ENCODE data around the gene TLK2. TPM values are rescaled to one million over a fixed set of nuclear protein-coding genes. Genes with fewer than 3 reads are reported as not detected.

TLK2 gene
- total RNA-seq, 2 experiments from 2014 or later, result 24.8 to 26.8 TPM

DNA sequence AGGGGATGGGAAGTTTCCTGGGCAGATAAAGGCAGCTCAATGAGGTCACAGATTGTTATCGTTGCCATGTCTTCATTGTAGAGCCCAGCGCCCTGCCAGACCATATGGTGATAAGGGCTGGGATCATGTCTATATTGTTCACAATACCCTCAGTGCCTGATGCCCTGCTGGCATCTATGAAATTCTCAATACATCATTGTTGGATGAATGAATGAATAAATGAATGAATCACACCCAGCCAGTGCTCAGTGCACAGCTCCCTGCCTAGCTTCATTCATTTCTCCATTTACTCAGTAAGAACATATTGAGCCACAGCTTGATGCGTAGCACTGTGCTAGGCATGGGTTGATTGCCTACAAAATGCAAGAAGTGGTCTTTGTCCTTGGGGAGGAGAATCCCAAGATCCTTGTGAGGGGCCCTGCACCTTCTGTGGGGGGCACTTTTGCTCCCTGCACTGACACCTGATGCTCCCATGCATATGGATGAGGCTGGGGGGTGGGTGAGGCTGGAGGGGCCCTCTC, 178.6 kb downstream of the TLK2 start:
- no peak overlapping the region for H3K27ac Mint-ChIP-seq
- TF ChIP-seq, protein P1, sequence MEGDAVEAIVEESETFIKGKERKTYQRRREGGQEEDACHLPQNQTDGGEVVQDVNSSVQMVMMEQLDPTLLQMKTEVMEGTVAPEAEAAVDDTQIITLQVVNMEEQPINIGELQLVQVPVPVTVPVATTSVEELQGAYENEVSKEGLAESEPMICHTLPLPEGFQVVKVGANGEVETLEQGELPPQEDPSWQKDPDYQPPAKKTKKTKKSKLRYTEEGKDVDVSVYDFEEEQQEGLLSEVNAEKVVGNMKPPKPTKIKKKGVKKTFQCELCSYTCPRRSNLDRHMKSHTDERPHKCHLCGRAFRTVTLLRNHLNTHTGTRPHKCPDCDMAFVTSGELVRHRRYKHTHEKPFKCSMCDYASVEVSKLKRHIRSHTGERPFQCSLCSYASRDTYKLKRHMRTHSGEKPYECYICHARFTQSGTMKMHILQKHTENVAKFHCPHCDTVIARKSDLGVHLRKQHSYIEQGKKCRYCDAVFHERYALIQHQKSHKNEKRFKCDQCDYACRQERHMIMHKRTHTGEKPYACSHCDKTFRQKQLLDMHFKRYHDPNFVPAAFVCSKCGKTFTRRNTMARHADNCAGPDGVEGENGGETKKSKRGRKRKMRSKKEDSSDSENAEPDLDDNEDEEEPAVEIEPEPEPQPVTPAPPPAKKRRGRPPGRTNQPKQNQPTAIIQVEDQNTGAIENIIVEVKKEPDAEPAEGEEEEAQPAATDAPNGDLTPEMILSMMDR (IDR thresholded peaks at IDR 0.05), result no peak
- ChIA-PET POLR2A (no interaction called here), CTCF (interaction anchor here (0.6 kb wide), 1 partner anchor 16 kb away, joined by 3 read pairs; no protein-coding TSS in a partner anchor)
- peaks cover 15% of the 10 kb centered on the region for H3K27me3 Mint-ChIP-seq
- no peak for ATAC-seq
- H3K4me3 Mint-ChIP-seq, result no peak overlapping the region
- H3K36me3 Mint-ChIP-seq (ENCODE audit: low read depth), result peaks cover 3% of the 10 kb centered on the region
- peaks cover 15% of the 10 kb centered on the region for H3K9me3 Mint-ChIP-seq
- H3K4me1 Mint-ChIP-seq (ENCODE audit: low read depth), result peaks cover 16% of the 10 kb centered on the region
- DNase-seq, result no peak
- intact Hi-C loops (cut with micrococcal nuclease), result loop anchor here (10.0 kb wide), 1 partner anchor 68 kb away; no protein-coding TSS in a partner anchor

DNA sequence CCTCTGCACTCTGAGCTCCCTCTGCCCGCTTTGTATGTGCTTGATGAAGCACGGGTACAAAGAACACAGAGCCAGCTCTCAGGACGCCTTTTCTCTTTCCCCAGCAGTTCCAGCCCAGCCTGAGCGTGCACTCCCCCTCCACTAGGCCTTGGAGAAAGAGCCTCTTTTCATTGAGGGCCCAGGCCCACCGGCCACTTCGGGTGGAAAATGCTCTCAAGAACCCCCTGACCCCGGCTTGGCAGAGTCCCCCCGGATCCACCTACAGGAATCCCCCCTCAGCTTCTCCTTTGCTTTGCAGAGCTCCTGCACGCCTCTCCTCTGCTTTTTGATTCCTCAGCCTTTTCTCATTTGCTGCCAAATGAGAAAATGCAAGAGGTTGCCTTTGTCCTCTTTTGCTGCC, 179.1 kb downstream of the TLK2 start:
- ATAC-seq, result no peak
- CTCF ChIA-PET, result no interaction called here

GRCh38 chr17:62658136-62658920, 179.7 kb downstream of the TLK2 start:
- TF ChIP-seq, protein P1 (IDR thresholded peaks at IDR 0.05), result no peak
- ChIA-PET POLR2A (no interaction called here), CTCF (no interaction called here)
- peaks cover 15% of the 10 kb centered on the region for H3K27me3 Mint-ChIP-seq
- intact Hi-C loops (cut with micrococcal nuclease), result loop anchor here (10.0 kb wide), 1 partner anchor 66 kb away; no protein-coding TSS in a partner anchor
- H3K4me1 Mint-ChIP-seq (ENCODE audit: low read depth), result peaks cover 14% of the 10 kb centered on the region
- ATAC-seq (no peak), DNase-seq (no peak)
- no peak overlapping the region for H3K27ac Mint-ChIP-seq
- H3K36me3 Mint-ChIP-seq (ENCODE audit: low read depth), result peaks cover 3% of the 10 kb centered on the region
- H3K4me3 Mint-ChIP-seq, result no peak overlapping the region
- H3K9me3 Mint-ChIP-seq, result peaks cover 15% of the 10 kb centered on the region

More for the DNA sequence above, 179.1 kb downstream of the TLK2 start:
- peaks cover 3% of the 10 kb centered on the region for H3K36me3 Mint-ChIP-seq (ENCODE audit: low read depth)
- no peak overlapping the region for H3K27ac Mint-ChIP-seq
- TF ChIP-seq, protein P1 (IDR thresholded peaks at IDR 0.05), result no peak
- POLR2A ChIA-PET, result no interaction called here
- peaks cover 13% of the 10 kb centered on the region for H3K4me1 Mint-ChIP-seq (ENCODE audit: low read depth)
- H3K27me3 Mint-ChIP-seq, result peaks cover 15% of the 10 kb centered on the region
- intact Hi-C loops (cut with micrococcal nuclease), result loop anchor here (10.0 kb wide), 1 partner anchor 67 kb away; no protein-coding TSS in a partner anchor
- peaks cover 15% of the 10 kb centered on the region for H3K9me3 Mint-ChIP-seq
- DNase-seq, result no peak
- no peak overlapping the region for H3K4me3 Mint-ChIP-seq

- TF ChIP-seq, protein P1 (IDR thresholded peaks at IDR 0.05), result no peak
- H3K36me3 Mint-ChIP-seq (ENCODE audit: low read depth), result peaks cover 3% of the 10 kb centered on the region
- POLR2A ChIA-PET, result no interaction called here
- intact Hi-C loops (cut with micrococcal nuclease), result no loop called here
- peaks cover 7% of the 10 kb centered on the region for H3K4me1 Mint-ChIP-seq (ENCODE audit: low read depth)
- H3K27me3 Mint-ChIP-seq, result peaks cover 12% of the 10 kb centered on the region
- H3K4me3 Mint-ChIP-seq, result no peak overlapping the region
- ATAC-seq (no peak), DNase-seq (no peak)
- CTCF ChIA-PET, result interaction anchor here (1.4 kb wide), 1 partner anchor 60 kb away, joined by 3 read pairs; no protein-coding TSS in a partner anchor
- H3K27ac Mint-ChIP-seq, result no peak overlapping the region
- H3K9me3 Mint-ChIP-seq, result peaks cover 15% of the 10 kb centered on the region
These were observed 182.0 kb downstream of the TLK2 start for GRCh38 chr17:62660629-62661118.

DNA sequence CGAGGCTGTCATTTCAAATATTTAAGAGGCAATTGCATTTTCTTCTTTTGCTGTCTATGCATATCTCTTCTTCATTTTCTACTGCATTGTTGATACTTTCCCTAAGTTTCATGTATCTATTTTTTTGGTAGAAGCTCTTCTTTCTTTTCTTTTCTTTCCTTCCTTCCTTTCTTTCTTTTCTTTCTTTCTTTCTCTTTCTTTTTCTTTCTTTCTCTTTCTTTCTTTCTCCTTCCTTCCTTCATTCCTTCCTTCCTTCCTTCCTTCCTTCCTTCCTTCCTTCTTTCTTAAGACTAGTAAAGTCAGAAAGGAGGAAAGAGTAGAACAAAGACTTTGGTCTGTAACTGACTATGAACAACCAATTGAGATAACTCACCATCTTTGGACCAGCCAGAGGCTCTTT, 182.7 kb downstream of the TLK2 start:
- ChIA-PET POLR2A (interaction anchor here (1.2 kb wide), 1 partner anchor 8 kb away, joined by 3 read pairs; no protein-coding TSS in a partner anchor), CTCF (interaction anchor here (1.4 kb wide), 1 partner anchor 59 kb away, joined by 3 read pairs; no protein-coding TSS in a partner anchor)
- no peak overlapping the region for H3K27ac Mint-ChIP-seq
- no peak for DNase-seq
- peaks cover 3% of the 10 kb centered on the region for H3K36me3 Mint-ChIP-seq (ENCODE audit: low read depth)
- H3K4me3 Mint-ChIP-seq, result no peak overlapping the region
- intact Hi-C loops (cut with micrococcal nuclease), result no loop called here
- peaks cover 15% of the 10 kb centered on the region for H3K9me3 Mint-ChIP-seq
- peaks cover 7% of the 10 kb centered on the region for H3K4me1 Mint-ChIP-seq (ENCODE audit: low read depth)
- H3K27me3 Mint-ChIP-seq, result peaks cover 10% of the 10 kb centered on the region
- ATAC-seq, result no peak
- TF ChIP-seq, protein P1 (IDR thresholded peaks at IDR 0.05), result no peak
